Keratinocyte (primary cell): Measurements from ENCODE around the gene OSTF1. TPM values are rescaled to one million over a fixed set of nuclear protein-coding genes. Genes with fewer than 3 reads are reported as not detected.

ENCODE experiments used
- DNase-seq: peaks from one replicate; pipeline ENCODE4 v3.0.0-alpha.2; 2011; ENCODE audit warnings: low read depth, missing footprints, low spot score
- FAIRE-seq: peaks from 2 replicates; lab custom pipeline; 2011; peaks lifted over from hg19 to GRCh38; lab: Jason Lieb, UNC
- H2AFZ ChIP-seq: 2 replicates; pipeline ENCODE4 v1.6.0; 2012; ENCODE audit warnings: low read length, control low read depth, inconsistent platforms; ENCODE audit not compliant: control insufficient read depth
- H3K27ac ChIP-seq: 2 replicates; pipeline ENCODE4 v1.5.1; 2011; ENCODE audit warnings: low read length; ENCODE audit not compliant: control insufficient read depth, insufficient read depth
- H3K27me3 ChIP-seq: 3 replicates; pipeline ENCODE4 v1.6.0; 2011; ENCODE audit warnings: low read length; ENCODE audit not compliant: control insufficient read depth, insufficient read depth; ENCODE audit errors: extremely low read depth
- H3K36me3 ChIP-seq, 2 experiments: 2 replicates in 1 of 2; 3 replicates in 1 of 2; pipeline ENCODE4 v1.5.1; 2011; ENCODE audit warnings: low read length in 2 of 2, mild to moderate bottlenecking in 1 of 2; ENCODE audit not compliant: control insufficient read depth in 2 of 2, insufficient read depth in 2 of 2; ENCODE audit errors: extremely low read depth in 1 of 2
- H3K4me1 ChIP-seq: 3 replicates; pipeline ENCODE4 v1.5.1; 2011; ENCODE audit warnings: low read length; ENCODE audit not compliant: control insufficient read depth, insufficient read depth; ENCODE audit errors: extremely low read depth
- H3K4me2 ChIP-seq: 3 replicates; pipeline ENCODE4 v1.6.0; 2011; ENCODE audit warnings: low read depth, low read length; ENCODE audit not compliant: control insufficient read depth, insufficient read depth; ENCODE audit errors: extremely low read depth
- H3K4me3 ChIP-seq, 3 experiments: fragments of 200-600 bp in 1 of 3; sonication (generic) in 1 of 3; 2 replicates in 2 of 3; 3 replicates in 1 of 3; pipeline ENCODE4 v1.5.1; 2011 to 2016; ENCODE audit warnings: low read length in 3 of 3, mild to moderate bottlenecking in 3 of 3, control low read depth in 2 of 3, inconsistent platforms in 1 of 3, low read depth in 1 of 3, mixed read lengths in 1 of 3, mixed run types in 1 of 3, moderate library complexity in 1 of 3; ENCODE audit not compliant: control insufficient read depth in 2 of 3, insufficient read depth in 2 of 3; ENCODE audit errors: extremely low read depth in 1 of 3
- H3K79me2 ChIP-seq: 2 replicates; pipeline ENCODE4 v1.6.0; 2012; ENCODE audit warnings: low read length; ENCODE audit not compliant: control insufficient read depth, insufficient read depth
- H3K9ac ChIP-seq: 3 replicates; pipeline ENCODE4 v1.6.0; 2011; ENCODE audit warnings: low read length; ENCODE audit not compliant: control insufficient read depth, insufficient read depth; ENCODE audit errors: extremely low read depth
- H3K9me1 ChIP-seq: 3 replicates; pipeline ENCODE4 v1.6.0; 2011; ENCODE audit warnings: low read length; ENCODE audit not compliant: control insufficient read depth, insufficient read depth; ENCODE audit errors: extremely low read depth
- H3K9me3 ChIP-seq: 2 replicates; pipeline ENCODE4 v1.5.1; 2012; ENCODE audit warnings: low read depth, low read length; ENCODE audit not compliant: control insufficient read depth
- H4K20me1 ChIP-seq: 3 replicates; pipeline ENCODE4 v1.6.0; 2011; ENCODE audit warnings: low read length; ENCODE audit not compliant: control insufficient read depth, insufficient read depth; ENCODE audit errors: extremely low read depth
- CTCF ChIP-seq, 3 experiments: IDR thresholded peaks in 1 of 3; conservative IDR thresholded peaks in 1 of 3; optimal IDR thresholded peaks in 1 of 3; 2 replicates in 2 of 3; 3 replicates in 1 of 3; pipeline versions ENCODE3 to v1.5.1; 2011; ENCODE audit warnings: low read length in 3 of 3, mild to moderate bottlenecking in 3 of 3, moderate library complexity in 2 of 3, control low read depth in 1 of 3, inconsistent platforms in 1 of 3; ENCODE audit not compliant: insufficient read depth in 2 of 3; ENCODE audit errors: extremely low read depth in 1 of 3
- EZH2 ChIP-seq: IDR thresholded peaks from one replicate; pipeline ENCODE4 v1.6.1; 2012; ENCODE audit warnings: inconsistent platforms, mild to moderate bottlenecking, low read length, moderate library complexity
- dilution Hi-C: fragments of 300-500 bp; cut with MboI; formaldehyde crosslinking; loops from one replicate; pipeline ENCODE4 v1.7.0; 2020; ENCODE audit warnings: low sequenced_read_pairs; ENCODE audit not compliant: extremely low pct_ligation_motif_present
- polyA plus RNA-seq, 5 experiments: library from polyadenylated mRNA; depleted of rRNA in 3 of 5; stranded (reverse) in 3 of 5; stranded (forward) in 1 of 5; unstranded in 1 of 5; fragments of >200 nt; gene quantifications; 1 replicate in 1 of 5; 2 replicates in 3 of 5; 3 replicates in 1 of 5; pipeline versions ENCODE4 v1.2.1 to v1.2.3, GENCODE V29; 2011 to 2012; ENCODE audit warnings: missing spikeins in 2 of 5, low read depth in 1 of 5, low replicate concordance in 1 of 5

OSTF1 gene
- polyA plus RNA-seq, 1 donor (not counting 4 experiments of a cell fraction or from before 2014, with no cell fraction given), result 39.2 TPM

GRCh38 chr9:75133396-75133795 lies 45.1 kb downstream of the OSTF1 start:
- H3K9ac ChIP-seq, result no peak overlapping the region
- no peak overlapping the region for H2AFZ ChIP-seq
- dilution Hi-C loops, result no loop called here
- no peak for FAIRE-seq
- H3K4me3 ChIP-seq, result no peak overlapping the region
- no peaks in the 10 kb centered on the region for H3K9me3 ChIP-seq
- no peak for DNase-seq
- no peaks in the 10 kb centered on the region for H4K20me1 ChIP-seq
- no peaks in the 10 kb centered on the region for H3K9me1 ChIP-seq
- H3K36me3 ChIP-seq, result peaks cover 12 to 13% of the 10 kb centered on the region in 2 experiments
- no peaks in the 10 kb centered on the region for H3K79me2 ChIP-seq
- TF ChIP-seq CTCF (optimal IDR thresholded peaks at IDR 0.05 in 1 of 3, IDR thresholded peaks at IDR 0.05 in 1 of 3, conservative IDR thresholded peaks at IDR 0.05 in 1 of 3; ENCODE audit: extremely low read depth in 1 of 3, insufficient read depth in 2 of 3, low read length in 3 of 3), result no peak
- H3K27ac ChIP-seq, result no peak overlapping the region
- no peaks in the 10 kb centered on the region for H3K27me3 ChIP-seq
- H3K4me2 ChIP-seq, result no peak overlapping the region
- no peaks in the 10 kb centered on the region for H3K4me1 ChIP-seq

GRCh38 chr9:75134495-75134894 lies 46.2 kb downstream of the OSTF1 start:
- no peak overlapping the region for H3K4me2 ChIP-seq
- peaks cover 12 to 13% of the 10 kb centered on the region in 2 experiments for H3K36me3 ChIP-seq
- H3K4me1 ChIP-seq, result no peaks in the 10 kb centered on the region
- H4K20me1 ChIP-seq, result no peaks in the 10 kb centered on the region
- no peak for TF ChIP-seq EZH2
- TF ChIP-seq CTCF (optimal IDR thresholded peaks at IDR 0.05 in 1 of 3, IDR thresholded peaks at IDR 0.05 in 1 of 3, conservative IDR thresholded peaks at IDR 0.05 in 1 of 3; ENCODE audit: extremely low read depth in 1 of 3, insufficient read depth in 2 of 3, low read length in 3 of 3), result no peak
- FAIRE-seq (no peak), DNase-seq (no peak)
- no peaks in the 10 kb centered on the region for H3K79me2 ChIP-seq
- no peak overlapping the region for H2AFZ ChIP-seq
- H3K9ac ChIP-seq, result no peak overlapping the region
- no peak overlapping the region for H3K4me3 ChIP-seq
- no peaks in the 10 kb centered on the region for H3K9me1 ChIP-seq
- H3K9me3 ChIP-seq, result no peaks in the 10 kb centered on the region
- H3K27me3 ChIP-seq, result no peaks in the 10 kb centered on the region
- dilution Hi-C loops, result no loop called here
- H3K27ac ChIP-seq, result no peak overlapping the region
